Pancreas (tissue), 10 donors: ENCODE data around the gene LIMS2. TPM values are rescaled to one million over a fixed set of nuclear protein-coding genes. Genes with fewer than 3 reads are reported as not detected.
A peak's percentile ranks its signal among the peaks of the same experiment; 100 is the strongest.

ENCODE experiments used
- ATAC-seq, 4 donors: fragments of 200-7000 bp; cut with Tn5 transposase; one replicate each; pipeline versions ENCODE4 v1.8.0 to v1.9.1; 2020; ENCODE audit warnings: mild to moderate bottlenecking in 4 of 4, moderate library complexity in 4 of 4
- DNase-seq, 6 donors: peaks; one replicate each; pipeline ENCODE4 v3.0.0-alpha.2; 2020
- FAIRE-seq: peaks from 2 replicates; lab custom pipeline; 2012; peaks lifted over from hg19 to GRCh38; lab: Jason Lieb, UNC
- H3K27ac ChIP-seq, 4 donors: fragments of 200-600 bp; sonication (generic); 1 replicate in 3 of 4; 2 replicates in 1 of 4; pipeline versions ENCODE4 v1.5.0 to v1.8.0; 2020
- H3K27me3 ChIP-seq, 4 donors: fragments of 200-600 bp; one replicate each; pipeline ENCODE4 v1.8.0; 2021
- H3K36me3 ChIP-seq, 3 donors: fragments of 200-600 bp; sonication (generic) in 1 of 3; one replicate each; pipeline versions ENCODE4 v1.5.0 to v1.8.0; 2020 to 2021
- H3K4me1 ChIP-seq, 3 donors: fragments of 200-600 bp; one replicate each; pipeline ENCODE4 v1.8.0; 2021
- H3K4me3 ChIP-seq, 4 donors: fragments of 200-600 bp; sonication (generic) in 2 of 4; one replicate each; pipeline versions ENCODE4 v1.5.0 to v1.8.0; 2020 to 2021
- H3K9me3 ChIP-seq, 4 donors: fragments of 200-600 bp; one replicate each; pipeline ENCODE4 v1.8.0; 2021
- CTCF ChIP-seq, 4 donors: fragments of 200-600 bp; sonication (generic) in 3 of 4; IDR thresholded peaks; one replicate each; pipeline versions ENCODE4 v1.5.0 to v1.8.0; 2021; ENCODE audit warnings: antibody characterized with exemption in 4 of 4
- WGBS, 2 donors: extraction: QIAGEN DNeasy Blood & Tissue Kit; methylation state at CpG; one replicate each; pipeline ENCODE4 v1.1.7; 2013; 5-methylcytosine and 5-hydroxymethylcytosine counted together
- intact Hi-C, 3 donors: fragments of 100-400 bp; cut with DNase I; formaldehyde crosslinking; loops; one replicate each; pipeline versions ENCODE4 v1.11.1 to v1.14.2; 2022
- polyA plus RNA-seq, 2 donors: library from polyadenylated mRNA; stranded (reverse); fragments of 200-250 nt; gene quantifications; one replicate each; pipeline ENCODE4 v1.2.3, GENCODE V29; 2013
- total RNA-seq, 6 donors: library from RNA; stranded (reverse); fragmentation: NEBNext Ultra II Directional in 4 of 6; extraction: Animal tissue kit (Norgen Biotek cat#: 25700) in 4 of 6; gene quantifications; one replicate each; pipeline versions ENCODE4 v1.2.1 to v1.2.4, GENCODE V29; 2021 to 2023
- donor health status: healthy with polysubstance abuse.
- donor health status: DM: no; HTN: no; CAD: no; lungs with moderate emphysema.
- donor health status: DM: no; HTN: no; CAD: no.
- donor health status: control.
- donor health status: control.
- donor health status: Bipolar disorder and iron deficiency.
- donor health status: DM: yes; HTN: yes; CAD: no.
- donor health status: DM: no; HTN: no; CAD: no.
- donor health status: DM: no; HTN: no; CAD: no.
- donor health status: DM: yes; HTN: yes; CAD: no.

Gene LIMS2
- total and polyA plus RNA-seq, 8 donors, result 2.2 to 139 (median 5.2) TPM

- peak in 1 of 6 donors; percentile 55 for DNase-seq
- H3K9me3 ChIP-seq, result no peaks in the 10 kb centered on the region
- no peak for FAIRE-seq
- ATAC-seq, result no peak
- 83 to 86% methylated on average over 31 to 33 of the region's 33 CpGs for WGBS, 2 donors
- no peaks in the 10 kb centered on the region for H3K36me3 ChIP-seq
- H3K27ac ChIP-seq, result no peak overlapping the region
- no peak for TF ChIP-seq CTCF (IDR thresholded peaks at IDR 0.05)
- no peaks in the 10 kb centered on the region for H3K27me3 ChIP-seq
- H3K4me3 ChIP-seq, result no peak overlapping the region
- intact Hi-C loops, result no loop called here
- no peaks in the 10 kb centered on the region for H3K4me1 ChIP-seq
Observed at GRCh38 chr2:127636248-127637235, 38.8 kb downstream of the LIMS2 start.

- Histone ChIP-seq H3K4me1 (no peaks in the 10 kb centered on the region), H3K27me3 (no peaks in the 10 kb centered on the region), H3K36me3 (no peaks in the 10 kb centered on the region), H3K27ac (no peak overlapping the region), H3K9me3 (no peaks in the 10 kb centered on the region), H3K4me3 (no peak overlapping the region)
- ATAC-seq (no peak), DNase-seq (peak in 1 of 6 donors; percentile 53), FAIRE-seq (no peak)
- TF ChIP-seq CTCF (IDR thresholded peaks at IDR 0.05), result no peak
- intact Hi-C loops, result no loop called here
- 80 to 86% methylated on average over 18 to 19 of the region's 19 CpGs for WGBS, 2 donors
Observed at GRCh38 chr2:127635380-127636237, 39.7 kb downstream of the LIMS2 start.

- H3K27ac ChIP-seq, result no peak overlapping the region
- H3K4me1 ChIP-seq, result no peaks in the 10 kb centered on the region
- peak in 1 of 6 donors; percentile 36 for DNase-seq
Observed at GRCh38 chr2:127634626-127635379, 40.5 kb downstream of the LIMS2 start.

More at GRCh38 chr2:127634626-127635379, 40.5 kb downstream of the LIMS2 start:
- no peaks in the 10 kb centered on the region for H3K36me3 ChIP-seq
- intact Hi-C loops, result no loop called here
- no peaks in the 10 kb centered on the region for H3K9me3 ChIP-seq
- TF ChIP-seq CTCF (IDR thresholded peaks at IDR 0.05), result no peak
- no peak overlapping the region for H3K4me3 ChIP-seq
- H3K27me3 ChIP-seq, result no peaks in the 10 kb centered on the region
- FAIRE-seq (no peak), ATAC-seq (no peak)
- 80 to 85% methylated on average over 16 to 17 of the region's 17 CpGs for WGBS, 2 donors
